ENCODE data around the gene FGGY.

DNA sequence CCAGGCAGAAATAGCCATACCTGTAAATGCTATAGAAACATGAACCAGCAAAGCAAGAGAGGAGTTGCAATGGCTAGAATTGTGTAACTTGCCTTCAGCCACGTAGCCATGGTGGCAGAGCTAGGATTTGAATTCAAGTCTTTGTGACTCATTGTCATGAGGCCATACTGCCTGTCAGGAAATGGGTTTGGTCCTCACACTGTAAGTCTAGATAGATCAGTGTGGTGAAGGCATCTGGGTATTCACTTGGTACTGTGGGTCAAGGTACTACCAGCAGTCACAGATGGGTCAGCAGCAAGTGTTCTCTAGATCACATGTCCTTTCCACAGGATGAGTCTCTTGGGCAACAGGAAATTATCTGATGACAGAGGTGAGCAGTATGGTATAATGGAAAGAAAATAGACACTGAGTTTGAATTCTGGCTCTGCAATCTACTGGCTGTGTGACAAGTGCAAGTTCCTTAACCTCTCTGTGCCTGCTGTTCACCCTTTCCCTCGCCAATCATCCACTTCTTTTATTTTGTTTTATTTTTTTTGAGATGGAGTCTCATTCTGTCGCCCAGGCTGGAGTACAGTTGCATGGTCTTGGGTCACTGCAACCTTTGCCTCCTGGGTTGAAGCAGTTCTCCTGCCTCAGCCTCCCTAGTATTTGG lies 36.9 kb downstream of the FGGY start:
- TF ChIP-seq EZH2 (IDR thresholded peaks at IDR 0.05; ENCODE audit: borderline replicate concordance, low read length) = no peak
- TF ChIP-seq, protein P1, sequence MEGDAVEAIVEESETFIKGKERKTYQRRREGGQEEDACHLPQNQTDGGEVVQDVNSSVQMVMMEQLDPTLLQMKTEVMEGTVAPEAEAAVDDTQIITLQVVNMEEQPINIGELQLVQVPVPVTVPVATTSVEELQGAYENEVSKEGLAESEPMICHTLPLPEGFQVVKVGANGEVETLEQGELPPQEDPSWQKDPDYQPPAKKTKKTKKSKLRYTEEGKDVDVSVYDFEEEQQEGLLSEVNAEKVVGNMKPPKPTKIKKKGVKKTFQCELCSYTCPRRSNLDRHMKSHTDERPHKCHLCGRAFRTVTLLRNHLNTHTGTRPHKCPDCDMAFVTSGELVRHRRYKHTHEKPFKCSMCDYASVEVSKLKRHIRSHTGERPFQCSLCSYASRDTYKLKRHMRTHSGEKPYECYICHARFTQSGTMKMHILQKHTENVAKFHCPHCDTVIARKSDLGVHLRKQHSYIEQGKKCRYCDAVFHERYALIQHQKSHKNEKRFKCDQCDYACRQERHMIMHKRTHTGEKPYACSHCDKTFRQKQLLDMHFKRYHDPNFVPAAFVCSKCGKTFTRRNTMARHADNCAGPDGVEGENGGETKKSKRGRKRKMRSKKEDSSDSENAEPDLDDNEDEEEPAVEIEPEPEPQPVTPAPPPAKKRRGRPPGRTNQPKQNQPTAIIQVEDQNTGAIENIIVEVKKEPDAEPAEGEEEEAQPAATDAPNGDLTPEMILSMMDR (conservative IDR thresholded peaks at IDR 0.05 in 1 of 2, IDR thresholded peaks at IDR 0.05 in 1 of 2; ENCODE audit: extremely low read depth in 1 of 2, insufficient read depth in 1 of 2, low read depth in 1 of 2, low read length in 2 of 2) = no peak
